ACHN (cell line): ENCODE results near the gene INAFM1.

Experiments used
- DNase-seq: peaks from one replicate; pipeline ENCODE4 v3.0.0-alpha.2; 2015
- in situ Hi-C: cut with HindIII; loops from 2 replicates; pipeline ENCODE4 v1.10.0; 2017; ENCODE audit warnings: low sequenced_read_pairs, low pct_ligation_motif_present, low pct_unique_long_range_greater_than_20kb

The INAFM1 gene

GRCh38 chr19:47324502-47324901 lies 49.8 kb downstream of the INAFM1 start:
- in situ Hi-C loops: no loop called here
- no peak for DNase-seq
